GM23248 (cell line): Measurements from ENCODE around the gene SNAP29. TPM values are rescaled to one million over a fixed set of nuclear protein-coding genes. Genes with fewer than 3 reads are reported as not detected.

ENCODE experiments used
- DNase-seq: peaks from one replicate; pipeline ENCODE4 v3.0.0-alpha.2; 2015
- H2AFZ ChIP-seq: fragments of 200-600 bp; sonication (generic); 2 replicates; pipeline ENCODE4 v1.6.1; 2016; ENCODE audit warnings: antibody characterized with exemption
- H3F3A ChIP-seq: fragments of 200-600 bp; sonication (generic); 2 replicates; pipeline ENCODE4 v1.6.1; 2016; ENCODE audit warnings: mild to moderate bottlenecking, antibody characterized with exemption, mixed run types; ENCODE audit not compliant: insufficient read depth
- H3K27ac ChIP-seq: fragments of 200-600 bp; sonication (generic); 2 replicates; pipeline ENCODE4 v1.5.1; 2016; ENCODE audit warnings: mild to moderate bottlenecking
- H3K27me3 ChIP-seq: fragments of 200-600 bp; sonication (generic); replicated peaks from 2 replicates; pipeline ENCODE4 v1.6.1; 2016; ENCODE audit warnings: mild to moderate bottlenecking; ENCODE audit not compliant: insufficient read depth
- H3K36me3 ChIP-seq: fragments of 200-600 bp; sonication (generic); 2 replicates; pipeline ENCODE4 v1.6.1; 2016; ENCODE audit warnings: low read depth, mild to moderate bottlenecking
- H3K4me1 ChIP-seq: fragments of 200-600 bp; sonication (generic); 2 replicates; pipeline ENCODE4 v1.6.1; 2016; ENCODE audit warnings: mild to moderate bottlenecking; ENCODE audit not compliant: insufficient read depth
- H3K4me2 ChIP-seq: fragments of 200-600 bp; sonication (generic); one replicate; pipeline ENCODE4 v1.6.1; 2016; ENCODE audit warnings: mild to moderate bottlenecking; ENCODE audit not compliant: unreplicated experiment
- H3K4me3 ChIP-seq: fragments of 200-600 bp; sonication (generic); 2 replicates; pipeline ENCODE4 v1.5.1; 2016; ENCODE audit warnings: mild to moderate bottlenecking
- H3K79me2 ChIP-seq: fragments of 200-600 bp; sonication (generic); 2 replicates; pipeline ENCODE4 v1.6.1; 2016; ENCODE audit warnings: mild to moderate bottlenecking; ENCODE audit not compliant: insufficient read depth
- H3K9ac ChIP-seq: fragments of 200-600 bp; sonication (generic); 2 replicates; pipeline ENCODE4 v1.6.1; 2016; ENCODE audit warnings: mild to moderate bottlenecking
- H3K9me2 ChIP-seq: fragments of 200-600 bp; sonication (generic); 2 replicates; pipeline ENCODE4 v1.6.1; 2016; ENCODE audit warnings: mixed run types, mild to moderate bottlenecking, moderate library complexity; ENCODE audit not compliant: insufficient read depth
- H3K9me3 ChIP-seq: fragments of 200-600 bp; sonication (generic); one replicate; pipeline ENCODE4 v1.6.1; 2017; ENCODE audit warnings: low read depth
- H4K20me1 ChIP-seq: fragments of 200-600 bp; sonication (generic); 2 replicates; pipeline ENCODE4 v1.6.0; 2016; ENCODE audit not compliant: insufficient read depth
- EZH2 ChIP-seq: fragments of 200-600 bp; sonication (generic); IDR thresholded peaks from 2 replicates; pipeline ENCODE4 v1.6.1; 2018; ENCODE audit warnings: antibody characterized with exemption, mild to moderate bottlenecking; ENCODE audit not compliant: insufficient read depth, poor library complexity, severe bottlenecking
- EZH2phosphoT487 ChIP-seq: fragments of 200-600 bp; sonication (generic); IDR thresholded peaks from 2 replicates; pipeline ENCODE4 v1.6.1; 2018; ENCODE audit warnings: antibody characterized with exemption, moderate library complexity, mild to moderate bottlenecking, low read depth; ENCODE audit not compliant: insufficient read depth
- WGBS, 2 experiments: methylation state at CpG; one replicate each; pipeline ENCODE4 v1.1.6; 2015 to 2017; ENCODE audit warnings: low lambda C conversion rate in 2 of 2, low coverage in 1 of 2; ENCODE audit errors: missing lambda C conversion rate in 2 of 2; 5-methylcytosine and 5-hydroxymethylcytosine counted together
- in situ Hi-C: fragments of 300-500 bp; cut with MboI; formaldehyde crosslinking; loops from 2 replicates; pipeline ENCODE4 v1.15.0; 2020
- polyA plus RNA-seq: library from polyadenylated mRNA; unstranded; fragments of >200 nt; fragmentation: Nextera tagmentation; extraction: Ambion mirVana; gene quantifications from 2 replicates; pipeline ENCODE4 v1.2.1, GENCODE V29; 2016
- total RNA-seq: library from RNA; depleted of rRNA; stranded (reverse); fragments of >200 nt; shearing (Covaris generic); gene quantifications from 2 replicates; pipeline ENCODE4 v1.2.3, GENCODE V29; 2014

SNAP29 gene
- total and polyA plus RNA-seq, 2 experiments from 2014 or later = 13.8 to 35.8 TPM

DNA sequence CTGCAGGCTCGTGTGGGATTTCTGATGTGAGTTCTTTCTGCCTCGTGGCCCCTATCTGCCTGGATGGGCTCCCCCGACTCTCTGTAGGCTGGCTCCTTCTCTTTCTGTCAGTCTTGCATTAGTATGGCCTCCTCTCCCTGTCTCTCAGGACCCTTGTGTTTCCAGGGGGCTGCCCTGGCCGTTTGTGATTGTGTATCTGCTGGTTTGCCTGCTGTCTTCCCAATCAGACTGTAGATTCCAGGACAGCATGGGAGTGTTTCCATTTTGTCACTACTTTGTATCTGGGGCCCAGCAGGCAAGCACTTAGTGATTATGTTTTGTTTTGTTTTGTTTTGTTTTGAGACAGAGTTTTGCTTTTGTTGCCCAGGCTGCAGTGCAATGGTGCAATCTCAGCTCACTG, 25.6 kb downstream of the SNAP29 start:
- Histone ChIP-seq H3F3A (peaks cover 8% of the 10 kb centered on the region; the same call in 1 of the 2 replicates), H3K9me3 (no peaks in the 10 kb centered on the region), H3K4me3 (no peak overlapping the region), H3K79me2 (no peaks in the 10 kb centered on the region), H2AFZ (no peak overlapping the region), H3K27ac (no peak overlapping the region), H3K36me3 (peaks cover 14% of the 10 kb centered on the region), H3K4me2 (no peak overlapping the region), H4K20me1 (no peaks in the 10 kb centered on the region), H3K27me3 (no peaks in the 10 kb centered on the region), H3K9me2 (no peaks in the 10 kb centered on the region), H3K9ac (no peak overlapping the region), H3K4me1 (peaks cover 9% of the 10 kb centered on the region)
- no peak for TF ChIP-seq EZH2phosphoT487
- TF ChIP-seq EZH2 = no peak
- in situ Hi-C loops = no loop called here
- 53 to 60% methylated on average over 4 of the region's 4 CpGs for WGBS, 2 experiments
- no peak for DNase-seq

GRCh38 chr22:20885017-20885556, 26.3 kb downstream of the SNAP29 start:
- no peak for DNase-seq
- peaks cover 14% of the 10 kb centered on the region for H3K36me3 ChIP-seq
- no peak overlapping the region for H3K4me2 ChIP-seq
- H3K9me2 ChIP-seq = no peaks in the 10 kb centered on the region
- H2AFZ ChIP-seq = no peak overlapping the region
- H3K27ac ChIP-seq = no peak overlapping the region
- H3K4me1 ChIP-seq = peaks cover 9% of the 10 kb centered on the region
- no peak overlapping the region for H3K4me3 ChIP-seq
- in situ Hi-C loops = no loop called here
- no peaks in the 10 kb centered on the region for H3K79me2 ChIP-seq
- no peaks in the 10 kb centered on the region for H3K9me3 ChIP-seq
- no peaks in the 10 kb centered on the region for H4K20me1 ChIP-seq
- no peak overlapping the region for H3K9ac ChIP-seq
- TF ChIP-seq EZH2 (no peak), EZH2phosphoT487 (no peak)
- peaks cover 8% of the 10 kb centered on the region; the same call in 1 of the 2 replicates for H3F3A ChIP-seq
- no peaks in the 10 kb centered on the region for H3K27me3 ChIP-seq
- WGBS, 2 experiments = 82% methylated on average over 8 of the region's 8 CpGs

DNA sequence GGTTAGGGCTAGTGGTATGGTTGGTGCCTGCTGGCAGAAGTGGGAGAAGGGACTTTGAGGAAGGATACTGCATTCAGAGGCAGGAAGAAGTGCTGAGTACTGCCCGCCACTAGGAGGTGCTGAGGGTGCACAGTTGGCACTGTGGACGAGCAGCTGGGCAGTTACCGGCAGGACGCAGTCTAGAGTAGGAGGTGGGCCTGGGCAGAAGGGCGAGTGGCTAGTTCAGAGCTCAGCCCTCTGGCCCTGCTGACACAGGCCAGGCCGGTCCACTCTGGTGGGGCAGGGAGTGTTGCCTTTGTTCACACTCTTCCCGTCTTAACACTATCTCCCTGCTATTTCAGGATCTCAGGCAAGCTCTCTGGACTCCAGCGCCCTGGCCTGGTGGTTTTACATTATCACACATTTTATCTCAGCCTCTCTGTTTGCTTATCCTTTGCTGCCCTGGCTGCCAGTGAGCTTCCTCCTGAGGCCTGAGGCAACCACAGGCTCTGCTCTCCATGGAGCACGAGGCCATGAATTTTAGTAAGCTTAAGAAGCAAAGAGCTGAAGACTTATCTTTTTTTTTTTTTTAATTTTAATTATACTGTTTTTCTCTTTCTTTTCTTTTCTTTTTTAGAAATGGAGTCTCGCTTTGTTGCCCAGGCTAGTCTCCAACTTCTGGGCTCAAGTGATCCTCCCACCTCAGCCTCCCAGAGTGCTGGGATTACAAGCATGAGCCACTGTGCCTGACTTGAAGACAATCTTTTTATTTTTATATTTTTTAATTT, 26.9 kb downstream of the SNAP29 start:
- H3K9me3 ChIP-seq = no peaks in the 10 kb centered on the region
- peaks cover 14% of the 10 kb centered on the region for H3K36me3 ChIP-seq
- no peaks in the 10 kb centered on the region for H3K27me3 ChIP-seq
- no peak overlapping the region for H3K4me2 ChIP-seq
- H3K79me2 ChIP-seq = no peaks in the 10 kb centered on the region
- 0 out of 2 replicates have a peak overlapping the region, but pooled peaks have one; percentile 28 for H2AFZ ChIP-seq
- H3K27ac ChIP-seq = peak overlapping the region; percentile 35; the same call in 1 of the 2 replicates
- peaks cover 4% of the 10 kb centered on the region; the same call in 1 of the 2 replicates for H3F3A ChIP-seq
- peak; percentile 87 for DNase-seq
- H3K9ac ChIP-seq = no peak overlapping the region
- H3K4me1 ChIP-seq = peaks cover 9% of the 10 kb centered on the region
- no peaks in the 10 kb centered on the region for H4K20me1 ChIP-seq
- no peak overlapping the region for H3K4me3 ChIP-seq
- 47 to 49% methylated on average over 10 of the region's 10 CpGs for WGBS, 2 experiments
- in situ Hi-C loops = no loop called here
- TF ChIP-seq EZH2 (no peak), EZH2phosphoT487 (no peak)
- H3K9me2 ChIP-seq = no peaks in the 10 kb centered on the region

DNA sequence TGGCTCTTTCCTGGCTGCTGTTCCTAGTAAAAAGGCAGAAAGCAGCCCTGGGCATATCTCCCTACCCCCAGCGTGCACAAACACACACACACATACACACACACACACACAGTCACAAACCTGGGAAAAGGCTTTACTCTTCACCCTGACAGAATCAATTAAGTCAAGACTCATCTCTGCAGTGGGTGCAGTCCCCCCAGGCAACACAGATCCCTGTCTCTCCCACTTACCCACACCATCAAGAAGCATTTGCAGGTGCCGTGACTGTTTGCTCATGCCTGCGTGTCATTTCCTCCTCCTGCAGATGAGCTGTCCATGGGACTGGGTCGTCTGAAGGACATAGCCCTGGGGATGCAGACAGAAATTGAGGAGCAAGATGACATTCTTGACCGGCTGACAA, 28.6 kb downstream of the SNAP29 start:
- Histone ChIP-seq H3F3A (no peaks in the 10 kb centered on the region), H3K9me3 (no peaks in the 10 kb centered on the region), H2AFZ (no peak overlapping the region), H3K27ac (no peak overlapping the region), H3K4me3 (no peak overlapping the region), H3K9ac (no peak overlapping the region), H4K20me1 (no peaks in the 10 kb centered on the region), H3K27me3 (no peaks in the 10 kb centered on the region), H3K36me3 (peaks cover 14% of the 10 kb centered on the region), H3K79me2 (no peaks in the 10 kb centered on the region), H3K4me1 (peaks cover 4% of the 10 kb centered on the region; the same call in 1 of the 2 replicates), H3K4me2 (no peak overlapping the region), H3K9me2 (no peaks in the 10 kb centered on the region)
- in situ Hi-C loops = no loop called here
- TF ChIP-seq EZH2phosphoT487 (no peak), EZH2 (no peak)
- peak; percentile 10 for DNase-seq
- 63 to 72% methylated on average over 5 of the region's 5 CpGs for WGBS, 2 experiments
